ENCODE data around the gene CTU2. TPM values are rescaled to one million over a fixed set of nuclear protein-coding genes. Genes with fewer than 3 reads are reported as not detected.

The CTU2 gene
- total RNA-seq, 2 donors from 2014 or later, result 15.0 to 19.1 TPM

- Histone ChIP-seq H3K4me3 (no peak overlapping the region), H3K27ac (no peak overlapping the region), H3K4me1 (replicated peaks) (no peaks in the 10 kb centered on the region), H3K27me3 (replicated peaks; ENCODE audit: insufficient read depth) (no peaks in the 10 kb centered on the region), H3K9me3 (no peaks in the 10 kb centered on the region), H3K36me3 (peaks cover 23 to 51% of the 10 kb centered on the region in 2 donors)
- DNase-seq (ENCODE audit: low spot score), result no peak
- intact Hi-C loops (cut with DNase I), result no loop called here
- TF ChIP-seq, protein P1, sequence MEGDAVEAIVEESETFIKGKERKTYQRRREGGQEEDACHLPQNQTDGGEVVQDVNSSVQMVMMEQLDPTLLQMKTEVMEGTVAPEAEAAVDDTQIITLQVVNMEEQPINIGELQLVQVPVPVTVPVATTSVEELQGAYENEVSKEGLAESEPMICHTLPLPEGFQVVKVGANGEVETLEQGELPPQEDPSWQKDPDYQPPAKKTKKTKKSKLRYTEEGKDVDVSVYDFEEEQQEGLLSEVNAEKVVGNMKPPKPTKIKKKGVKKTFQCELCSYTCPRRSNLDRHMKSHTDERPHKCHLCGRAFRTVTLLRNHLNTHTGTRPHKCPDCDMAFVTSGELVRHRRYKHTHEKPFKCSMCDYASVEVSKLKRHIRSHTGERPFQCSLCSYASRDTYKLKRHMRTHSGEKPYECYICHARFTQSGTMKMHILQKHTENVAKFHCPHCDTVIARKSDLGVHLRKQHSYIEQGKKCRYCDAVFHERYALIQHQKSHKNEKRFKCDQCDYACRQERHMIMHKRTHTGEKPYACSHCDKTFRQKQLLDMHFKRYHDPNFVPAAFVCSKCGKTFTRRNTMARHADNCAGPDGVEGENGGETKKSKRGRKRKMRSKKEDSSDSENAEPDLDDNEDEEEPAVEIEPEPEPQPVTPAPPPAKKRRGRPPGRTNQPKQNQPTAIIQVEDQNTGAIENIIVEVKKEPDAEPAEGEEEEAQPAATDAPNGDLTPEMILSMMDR (IDR thresholded peaks at IDR 0.05), result no peak
- TF ChIP-seq POLR2A (IDR thresholded peaks at IDR 0.05), result no peak
- TF ChIP-seq POLR2AphosphoS5 (IDR thresholded peaks at IDR 0.05), result no peak
- 75% methylated on average over 20 of the region's 31 CpGs for WGBS
Measured at GRCh38 chr16:88724855-88725555, 18.7 kb downstream of the CTU2 start.

- Histone ChIP-seq H3K4me1 (replicated peaks) (no peaks in the 10 kb centered on the region), H3K4me3 (no peak overlapping the region), H3K9me3 (no peaks in the 10 kb centered on the region), H3K36me3 (peaks cover 17 to 51% of the 10 kb centered on the region in 2 donors), H3K27ac (no peak overlapping the region), H3K27me3 (replicated peaks; ENCODE audit: insufficient read depth) (no peaks in the 10 kb centered on the region)
- TF ChIP-seq POLR2A (IDR thresholded peaks at IDR 0.05) (no peak), POLR2AphosphoS5 (IDR thresholded peaks at IDR 0.05) (no peak)
- TF ChIP-seq, protein P1 (IDR thresholded peaks at IDR 0.05), result no peak
- intact Hi-C loops (cut with DNase I), result no loop called here
- WGBS, result 81% methylated on average over 30 of the region's 32 CpGs
- DNase-seq (ENCODE audit: low spot score), result no peak
Measured at GRCh38 chr16:88725609-88726407, 19.5 kb downstream of the CTU2 start.

DNA sequence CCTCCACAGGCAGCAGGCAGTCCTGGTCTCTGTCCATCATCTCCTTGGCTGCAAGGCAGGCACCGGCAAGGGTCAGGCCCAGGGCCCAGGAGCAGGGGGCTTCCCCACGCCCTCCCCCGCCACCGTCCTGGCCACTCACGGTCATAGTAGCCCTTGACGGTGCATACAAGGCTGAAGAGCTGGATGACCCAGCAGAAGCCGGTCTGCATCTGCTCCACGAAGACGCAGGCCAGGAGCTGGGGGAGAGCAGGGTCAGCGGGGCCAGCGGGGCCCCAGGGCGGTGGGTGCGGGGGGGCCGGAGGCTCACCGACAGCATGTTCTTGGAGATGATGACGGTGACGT lies 20.1 kb downstream of the CTU2 start:
- Histone ChIP-seq H3K4me3 (no peak overlapping the region), H3K36me3 (peaks cover 12 to 48% of the 10 kb centered on the region in 2 donors), H3K27ac (no peak overlapping the region), H3K27me3 (replicated peaks; ENCODE audit: insufficient read depth) (no peaks in the 10 kb centered on the region), H3K9me3 (no peaks in the 10 kb centered on the region), H3K4me1 (replicated peaks) (no peaks in the 10 kb centered on the region)
- no peak for DNase-seq (ENCODE audit: low spot score)
- intact Hi-C loops (cut with DNase I), result no loop called here
- TF ChIP-seq POLR2AphosphoS5 (IDR thresholded peaks at IDR 0.05), result no peak
- TF ChIP-seq, protein P1 (IDR thresholded peaks at IDR 0.05), result no peak
- no peak for TF ChIP-seq POLR2A (IDR thresholded peaks at IDR 0.05)
- WGBS, result 90% methylated on average over 16 of the region's 17 CpGs

- no peak for DNase-seq (ENCODE audit: low spot score)
- intact Hi-C loops (cut with DNase I), result no loop called here
- H3K4me3 ChIP-seq, result no peak overlapping the region
- H3K4me1 ChIP-seq (replicated peaks), result no peaks in the 10 kb centered on the region
- H3K27ac ChIP-seq, result no peak overlapping the region
- no peaks in the 10 kb centered on the region for H3K27me3 ChIP-seq (replicated peaks; ENCODE audit: insufficient read depth)
- H3K9me3 ChIP-seq, result no peaks in the 10 kb centered on the region
- peaks cover 9 to 42% of the 10 kb centered on the region in 2 donors for H3K36me3 ChIP-seq
- no peak for TF ChIP-seq POLR2AphosphoS5 (IDR thresholded peaks at IDR 0.05)
- TF ChIP-seq, protein P1 (IDR thresholded peaks at IDR 0.05), result no peak
- no peak for TF ChIP-seq POLR2A (IDR thresholded peaks at IDR 0.05)
- WGBS, result 95% methylated on average over 28 of the region's 28 CpGs
Measured at GRCh38 chr16:88726981-88727380, 20.7 kb downstream of the CTU2 start.
